RPMI8226 (cell line): Measurements from ENCODE around the gene GHRH.
A peak's percentile ranks its signal among the peaks of the same experiment; 100 is the strongest.

ENCODE experiments used
- DNase-seq: peaks from one replicate; pipeline ENCODE4 v3.0.0-alpha.2; 2015

The GHRH gene

GRCh38 chr20:37236462-37236861 lies 25.2 kb downstream of the GHRH start:
- no peak for DNase-seq

- no peak for DNase-seq
Measured at GRCh38 chr20:37235065-37235464, 26.5 kb downstream of the GHRH start.

DNA sequence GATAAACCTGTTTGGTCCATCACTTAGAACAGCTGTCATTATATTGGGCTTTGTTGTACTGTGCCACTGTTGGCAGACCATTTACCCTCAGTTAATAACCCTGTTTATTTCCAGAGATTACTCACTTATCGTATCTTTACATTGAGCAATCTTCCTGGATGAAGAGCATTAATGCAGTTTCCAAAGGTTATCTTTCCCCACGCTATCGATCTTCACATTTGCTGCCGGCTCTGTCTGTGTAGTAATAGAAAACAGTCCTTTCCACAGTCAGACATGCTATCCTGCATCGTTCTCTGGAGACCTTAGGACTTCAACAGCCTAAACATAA lies 27.4 kb downstream of the GHRH start:
- DNase-seq = no peak

GRCh38 chr20:37233548-37234253 lies 27.9 kb downstream of the GHRH start:
- no peak for DNase-seq

GRCh38 chr20:37231947-37232630 lies 29.5 kb downstream of the GHRH start:
- no peak for DNase-seq

GRCh38 chr20:37230200-37230599 lies 31.4 kb downstream of the GHRH start:
- DNase-seq = no peak

DNA sequence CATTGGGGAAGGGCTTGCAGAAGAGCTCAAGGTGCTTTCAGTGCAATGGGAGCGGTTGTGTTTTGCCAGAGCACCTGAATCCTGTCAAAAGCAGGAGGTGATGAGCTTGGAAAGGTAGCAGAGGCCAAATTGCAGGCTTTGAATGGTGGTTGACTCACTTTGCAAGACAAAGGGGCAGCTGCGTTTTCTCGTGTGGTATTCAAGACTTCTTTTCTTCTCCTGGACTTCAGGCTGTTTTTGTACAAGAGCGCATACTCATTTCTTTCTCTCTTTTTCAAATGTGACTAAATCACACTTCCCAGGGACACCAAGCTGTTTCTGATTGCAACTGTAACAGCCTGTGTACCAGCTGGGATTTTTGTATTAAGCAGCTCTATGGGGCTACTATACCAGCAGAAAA lies 32.3 kb downstream of the GHRH start:
- no peak for DNase-seq

DNA sequence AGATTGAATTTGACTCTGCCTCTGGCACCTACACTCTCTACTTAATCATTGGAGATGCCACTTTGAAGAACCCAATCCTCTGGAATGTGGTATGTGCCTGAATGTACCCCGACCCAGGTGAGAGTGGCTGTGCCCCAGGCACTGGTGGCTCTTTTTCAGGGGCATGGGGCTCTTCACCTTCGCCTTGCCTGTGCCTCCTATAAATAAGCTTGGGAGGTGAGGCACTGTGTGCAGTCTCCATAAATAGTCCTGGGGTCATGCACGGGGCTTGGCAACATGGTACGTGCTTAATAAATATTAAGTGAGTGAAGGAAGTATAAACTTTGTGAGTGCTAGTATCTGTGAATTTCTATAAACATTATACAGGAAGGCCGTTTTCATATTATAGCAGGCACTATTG lies 33.0 kb downstream of the GHRH start:
- no peak for DNase-seq

GRCh38 chr20:37228082-37228481 lies 33.5 kb downstream of the GHRH start:
- no peak for DNase-seq

- no peak for DNase-seq
Measured at GRCh38 chr20:37226889-37227288, 34.7 kb downstream of the GHRH start.

DNA sequence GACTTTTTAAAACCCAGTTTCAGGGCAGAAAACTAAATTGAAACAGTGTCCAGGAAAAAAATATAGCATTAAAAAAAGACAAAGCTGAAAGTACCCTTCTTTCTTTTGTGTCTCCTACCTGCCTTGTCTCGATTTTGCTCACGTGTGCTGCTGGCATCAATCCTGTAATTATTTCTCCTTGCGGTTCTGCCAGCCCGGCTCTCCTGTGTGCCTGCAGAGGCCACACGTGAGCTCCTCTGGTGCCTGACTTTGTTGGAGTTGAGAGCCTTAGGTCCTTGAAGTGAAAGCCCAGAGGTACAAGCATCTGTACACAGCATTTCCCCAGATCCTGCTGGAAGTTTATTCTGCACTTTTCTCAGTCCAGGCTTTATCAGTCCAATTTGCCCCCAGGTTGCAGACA lies 36.5 kb downstream of the GHRH start:
- DNase-seq = no peak

DNA sequence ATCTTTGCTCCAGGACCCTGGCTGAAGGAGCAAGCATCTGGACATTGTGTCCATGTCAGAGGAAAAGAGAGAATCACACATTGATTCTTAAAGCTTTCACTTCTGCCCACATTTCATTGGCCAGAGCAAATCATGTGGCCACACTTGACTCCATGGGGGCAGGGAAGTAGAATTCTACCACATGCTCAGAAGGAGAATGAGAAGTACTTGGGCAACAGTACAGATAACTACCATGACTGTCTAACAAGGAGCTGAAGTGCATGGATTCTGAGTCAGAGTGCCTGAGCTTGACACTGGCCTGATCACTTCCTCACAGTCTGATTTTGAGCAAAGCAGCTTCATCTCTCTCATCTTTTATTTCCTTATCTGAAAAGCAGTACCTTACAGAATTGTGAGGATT lies 38.6 kb downstream of the GHRH start:
- peak; percentile 10 for DNase-seq

DNA sequence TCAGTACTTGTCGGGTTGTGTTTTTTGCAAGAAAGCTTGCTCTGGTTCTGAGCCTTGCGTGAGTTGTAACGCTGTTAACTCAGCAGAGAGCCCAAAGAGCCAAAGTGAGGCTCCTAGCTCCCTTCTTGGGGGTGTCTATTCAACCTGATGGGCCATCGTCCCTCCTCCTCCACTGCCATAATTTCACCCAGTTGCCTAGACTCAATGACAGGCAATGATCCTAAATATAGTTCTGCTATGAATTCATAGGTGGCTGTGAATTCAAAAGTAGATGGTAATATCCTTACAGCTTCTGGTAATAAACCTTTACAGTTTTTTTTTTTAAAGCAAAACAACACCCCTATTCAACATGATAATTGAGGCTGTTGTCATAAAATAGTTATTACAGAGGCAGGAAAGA lies 39.5 kb downstream of the GHRH start:
- no peak for DNase-seq

DNA sequence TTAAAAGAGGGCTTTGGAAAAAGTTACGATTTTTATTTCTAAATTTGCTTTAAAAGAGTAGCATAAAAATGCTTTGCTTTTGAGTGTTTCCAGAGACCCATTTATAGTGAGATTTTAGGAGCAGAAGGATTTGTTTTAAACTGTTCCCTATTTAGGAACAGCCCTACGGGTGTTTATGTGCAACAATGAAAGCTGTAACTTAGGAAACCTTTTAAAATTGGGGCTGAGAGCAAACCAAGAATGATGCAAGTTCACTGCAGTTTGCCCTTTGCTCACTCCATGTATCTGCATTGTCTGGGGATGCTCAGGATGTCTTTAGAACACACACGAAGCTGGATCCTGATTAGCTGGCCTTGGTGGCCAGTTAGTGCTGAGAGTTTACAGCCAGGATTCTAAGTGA lies 40.9 kb downstream of the GHRH start:
- DNase-seq = no peak

- DNase-seq = no peak
Measured at GRCh38 chr20:37219751-37220668, 41.6 kb downstream of the GHRH start.

DNA sequence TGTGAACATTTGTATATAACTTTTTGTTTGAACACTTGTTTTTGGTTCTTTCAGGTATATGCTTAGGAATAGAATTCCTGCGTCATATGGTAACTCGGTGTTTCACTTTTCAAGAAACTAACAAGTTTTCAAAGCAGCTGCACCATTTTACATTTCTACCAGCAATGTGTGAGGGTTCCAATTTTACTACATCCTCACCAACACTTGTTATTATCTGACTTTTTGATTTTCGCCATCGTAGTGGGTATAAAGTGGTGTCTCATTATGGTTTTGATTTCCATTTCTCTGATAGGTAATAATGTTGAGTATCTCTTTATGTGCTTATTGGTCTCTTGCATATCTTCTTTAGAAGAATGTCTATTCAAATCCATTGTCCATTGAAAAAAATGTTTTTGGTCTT lies 42.6 kb downstream of the GHRH start:
- DNase-seq = no peak

GRCh38 chr20:37218441-37218840 lies 43.2 kb downstream of the GHRH start:
- DNase-seq = no peak

DNA sequence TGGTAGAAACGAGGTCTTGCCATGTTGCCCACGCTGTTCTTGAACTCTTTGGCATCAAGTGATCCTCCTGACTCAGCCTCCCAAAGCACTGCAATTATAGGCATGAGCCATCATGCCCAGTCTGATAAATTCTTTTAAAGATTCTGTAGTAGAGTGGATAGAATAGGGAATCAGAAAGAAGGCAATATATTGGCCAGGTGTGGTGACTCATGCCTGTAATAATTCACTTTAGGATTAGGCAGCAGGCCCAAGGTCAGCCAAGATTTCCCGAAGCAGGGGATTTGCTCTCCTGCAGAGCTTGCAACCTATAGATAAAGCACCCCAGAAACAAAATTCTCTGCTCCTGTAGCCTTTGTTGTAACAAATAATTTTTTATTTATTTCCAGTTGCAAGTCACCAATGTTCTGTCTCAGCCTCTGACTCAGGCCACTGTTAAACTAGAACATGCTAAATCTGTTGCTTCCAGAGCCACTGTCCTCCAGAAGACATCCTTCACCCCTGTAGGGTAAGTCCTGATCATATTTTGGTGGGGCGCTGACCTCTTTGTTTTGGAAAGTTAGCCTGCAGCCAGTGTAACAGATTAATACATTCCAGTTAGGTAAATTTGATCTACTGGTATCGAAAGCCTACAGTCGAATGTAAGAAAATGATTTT lies 51.8 kb downstream of the GHRH start:
- DNase-seq = no peak

DNA sequence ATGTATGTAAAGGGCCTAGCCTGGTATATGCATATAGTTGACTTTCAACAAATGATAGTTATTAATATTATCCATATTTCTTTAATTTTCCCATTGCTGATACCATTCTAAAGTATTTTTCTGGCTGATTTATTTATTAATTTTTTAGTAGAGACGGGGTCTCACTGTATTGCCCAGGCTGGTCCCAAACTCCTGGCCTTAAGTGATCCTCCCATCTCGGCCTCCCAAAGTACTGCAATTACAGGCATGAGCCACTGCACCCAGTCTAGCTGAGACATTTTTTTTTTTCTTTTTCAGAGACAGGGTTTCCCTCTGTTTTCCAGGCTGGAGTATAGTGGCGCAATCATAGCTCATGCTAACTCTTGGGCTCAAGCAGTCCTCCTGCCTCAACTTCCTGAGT lies 52.4 kb downstream of the GHRH start:
- DNase-seq = no peak

DNA sequence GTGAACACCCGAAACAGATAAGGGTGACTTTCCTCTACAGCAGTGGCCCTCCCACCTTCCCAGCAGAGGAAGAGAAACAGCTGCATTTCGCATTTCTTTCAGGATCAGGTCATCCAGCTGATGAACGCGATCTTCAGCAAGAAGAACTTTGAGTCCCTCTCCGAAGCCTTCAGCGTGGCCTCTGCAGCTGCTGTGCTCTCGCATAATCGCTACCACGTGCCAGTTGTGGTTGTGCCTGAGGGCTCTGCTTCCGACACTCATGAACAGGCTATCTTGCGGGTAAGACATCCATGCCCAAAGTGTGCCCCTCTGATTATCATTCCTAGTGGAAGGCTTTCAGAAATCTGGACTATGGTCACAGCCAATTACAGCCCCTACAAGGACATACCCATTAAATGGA lies 54.4 kb downstream of the GHRH start:
- DNase-seq = no peak

GRCh38 chr20:37205794-37206193 lies 55.8 kb downstream of the GHRH start:
- no peak for DNase-seq

DNA sequence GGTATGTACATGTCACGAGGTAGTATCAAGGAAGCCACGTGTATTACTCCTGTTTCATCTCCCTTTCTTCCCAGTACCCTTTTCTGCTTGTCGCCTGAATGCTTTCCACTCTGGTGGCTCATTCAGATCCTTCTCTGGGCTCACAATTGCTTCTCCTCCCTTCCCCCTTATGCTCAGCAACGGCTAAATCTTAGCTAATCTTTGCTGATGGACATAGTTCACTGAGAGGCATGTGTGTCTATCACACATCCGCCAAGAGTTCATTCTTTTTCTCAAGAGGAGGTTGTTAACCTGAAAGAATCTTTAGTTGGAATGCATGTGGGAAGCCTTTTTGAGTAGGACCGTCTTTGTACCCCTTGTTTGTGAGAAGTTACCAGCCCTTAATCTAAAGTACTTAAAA lies 56.5 kb downstream of the GHRH start:
- DNase-seq = no peak

GRCh38 chr20:37204056-37204455 lies 57.6 kb downstream of the GHRH start:
- DNase-seq = no peak
